Renal cortex interstitium (tissue), 11 donors: ENCODE results near the gene PKP1. TPM values are rescaled to one million over a fixed set of nuclear protein-coding genes. Genes with fewer than 3 reads are reported as not detected.

Experiments
- DNase-seq, 11 donors: peaks; one replicate each; pipeline ENCODE4 v3.0.0-alpha.2; 2013; ENCODE audit warnings: low read depth in 9 of 11, low spot score in 4 of 11; ENCODE audit errors: extremely low read depth in 1 of 11
- polyA plus RNA-seq, 3 donors: library from polyadenylated mRNA; unstranded; fragments of 120-200 nt; gene quantifications; one replicate each; pipeline ENCODE4 v1.2.1, GENCODE V29; 2013; ENCODE audit not compliant: insufficient read length in 3 of 3

The PKP1 gene
- polyA plus RNA-seq, 3 donors, result 0.06 to 0.09 (median 0.08) TPM

DNA sequence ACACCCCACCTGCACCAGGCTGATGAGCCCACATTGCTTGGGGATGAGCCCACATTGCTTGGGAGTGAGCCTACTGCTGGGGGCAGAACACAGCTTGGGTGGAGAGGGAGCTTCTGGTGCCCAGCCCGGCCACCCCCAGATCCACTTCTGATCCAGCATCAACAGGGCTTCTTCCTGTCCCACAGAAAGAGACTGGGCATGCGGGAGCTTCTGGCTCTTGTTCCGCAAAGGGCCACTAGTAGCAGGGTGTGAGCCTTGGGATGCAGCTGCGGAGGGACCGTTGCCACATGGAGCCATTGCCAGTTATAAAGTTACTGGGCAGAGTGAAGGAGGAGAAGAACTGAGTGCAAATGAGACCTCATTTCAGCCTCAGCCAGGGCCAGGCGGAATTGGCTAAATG is 36.3 kb downstream of the PKP1 start:
- no peak for DNase-seq

DNA sequence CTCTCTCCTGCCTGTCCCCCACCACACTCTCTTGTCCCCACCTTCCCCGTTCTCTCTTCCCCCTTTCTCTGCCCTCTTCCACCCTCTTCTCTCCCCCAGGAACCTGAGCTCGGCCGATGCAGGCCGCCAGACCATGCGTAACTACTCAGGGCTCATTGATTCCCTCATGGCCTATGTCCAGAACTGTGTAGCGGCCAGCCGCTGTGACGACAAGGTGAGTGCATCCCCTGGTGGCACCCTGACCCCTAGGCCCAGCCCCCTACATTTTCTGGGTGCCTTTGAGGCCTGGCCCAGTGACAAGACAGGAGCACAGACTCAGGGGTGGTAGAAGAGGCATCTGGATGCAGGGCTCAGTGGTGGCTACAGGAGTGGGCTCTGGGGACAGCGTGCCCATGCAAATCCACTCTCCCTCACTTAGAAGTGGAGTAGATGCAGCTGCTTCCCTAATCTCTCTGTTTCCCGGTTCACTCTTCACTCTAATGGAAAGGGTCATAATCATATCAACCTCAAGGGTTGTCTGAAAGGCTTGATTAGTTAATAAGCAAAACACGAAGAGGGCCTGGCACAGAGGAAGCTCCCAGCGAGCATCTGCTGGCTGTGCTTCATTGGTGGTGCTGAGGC is 37.0 kb downstream of the PKP1 start:
- DNase-seq, result no peak

DNA sequence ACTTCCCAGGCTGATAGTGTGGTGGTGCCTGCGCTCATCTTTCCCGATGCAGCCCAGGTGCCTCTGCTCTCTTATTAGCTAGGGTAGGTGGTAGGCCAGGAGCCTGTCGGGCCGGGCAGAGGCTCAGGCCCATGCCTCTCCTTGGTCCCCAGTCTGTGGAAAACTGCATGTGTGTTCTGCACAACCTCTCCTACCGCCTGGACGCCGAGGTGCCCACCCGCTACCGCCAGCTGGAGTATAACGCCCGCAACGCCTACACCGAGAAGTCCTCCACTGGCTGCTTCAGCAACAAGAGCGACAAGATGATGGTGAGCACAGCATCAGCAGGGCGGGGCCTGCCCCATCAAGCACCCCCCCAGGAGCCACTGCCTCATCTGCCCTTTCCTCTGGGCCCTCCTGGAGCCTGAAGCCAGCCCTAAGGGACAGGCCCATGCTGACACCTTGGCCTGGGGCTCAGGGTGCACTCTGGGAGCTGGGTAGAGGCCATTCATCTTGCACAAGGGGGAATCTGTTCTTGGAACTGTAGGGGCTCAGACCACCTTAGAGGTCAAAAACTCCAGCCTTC is 38.6 kb downstream of the PKP1 start:
- DNase-seq, result no peak

DNA sequence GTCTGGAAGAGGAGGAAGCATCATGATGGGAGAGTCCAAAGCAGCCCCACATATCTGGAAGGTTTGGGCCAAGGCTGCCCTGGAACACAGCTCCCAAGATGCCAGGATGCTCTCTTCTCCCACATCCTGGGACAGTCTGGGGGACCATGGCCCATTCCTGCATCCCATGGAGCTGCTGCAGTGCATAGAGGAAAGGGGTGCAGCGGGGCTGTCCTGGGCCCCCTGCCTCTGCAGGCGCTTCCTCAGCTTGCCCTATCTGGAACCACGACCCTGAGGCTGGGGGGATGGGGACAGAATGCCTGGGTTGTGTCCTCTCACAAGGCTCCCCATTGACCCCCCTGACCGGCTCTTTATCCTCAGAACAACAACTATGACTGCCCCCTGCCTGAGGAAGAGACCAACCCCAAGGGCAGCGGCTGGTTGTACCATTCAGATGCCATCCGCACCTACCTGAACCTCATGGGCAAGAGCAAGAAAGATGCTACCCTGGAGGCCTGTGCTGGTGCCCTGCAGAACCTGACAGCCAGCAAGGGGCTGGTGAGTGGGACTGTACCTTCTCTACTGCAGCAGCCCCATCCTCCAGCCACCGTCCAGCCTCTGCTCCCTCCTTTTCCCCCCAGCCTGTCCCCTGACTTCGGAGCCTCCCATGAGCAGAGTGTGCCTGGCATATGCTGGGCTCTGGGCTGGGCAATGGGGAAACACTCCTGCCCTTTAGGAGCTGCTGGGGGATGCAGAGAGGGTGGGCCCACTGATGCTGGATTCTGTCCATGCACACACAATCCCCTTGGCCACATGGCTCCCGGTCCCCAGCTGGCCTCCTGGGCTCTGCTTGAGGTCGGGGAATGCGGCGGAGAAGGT is 39.6 kb downstream of the PKP1 start:
- no peak for DNase-seq

DNA sequence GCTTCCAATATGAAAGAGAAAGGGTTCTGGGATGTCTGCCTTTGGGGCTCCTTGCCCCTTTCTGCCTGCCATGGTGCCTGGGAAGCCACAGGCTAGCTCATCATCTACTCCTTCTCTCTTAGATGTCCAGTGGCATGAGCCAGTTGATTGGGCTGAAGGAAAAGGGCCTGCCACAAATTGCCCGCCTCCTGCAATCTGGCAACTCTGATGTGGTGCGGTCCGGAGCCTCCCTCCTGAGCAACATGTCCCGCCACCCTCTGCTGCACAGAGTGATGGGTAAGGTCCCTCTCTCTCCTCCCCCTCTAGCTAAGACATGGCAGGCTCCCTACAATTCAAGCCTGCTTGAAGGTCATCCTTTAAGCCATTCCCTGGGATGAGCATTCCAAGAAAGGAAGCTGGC is 41.0 kb downstream of the PKP1 start:
- DNase-seq, result no peak

DNA sequence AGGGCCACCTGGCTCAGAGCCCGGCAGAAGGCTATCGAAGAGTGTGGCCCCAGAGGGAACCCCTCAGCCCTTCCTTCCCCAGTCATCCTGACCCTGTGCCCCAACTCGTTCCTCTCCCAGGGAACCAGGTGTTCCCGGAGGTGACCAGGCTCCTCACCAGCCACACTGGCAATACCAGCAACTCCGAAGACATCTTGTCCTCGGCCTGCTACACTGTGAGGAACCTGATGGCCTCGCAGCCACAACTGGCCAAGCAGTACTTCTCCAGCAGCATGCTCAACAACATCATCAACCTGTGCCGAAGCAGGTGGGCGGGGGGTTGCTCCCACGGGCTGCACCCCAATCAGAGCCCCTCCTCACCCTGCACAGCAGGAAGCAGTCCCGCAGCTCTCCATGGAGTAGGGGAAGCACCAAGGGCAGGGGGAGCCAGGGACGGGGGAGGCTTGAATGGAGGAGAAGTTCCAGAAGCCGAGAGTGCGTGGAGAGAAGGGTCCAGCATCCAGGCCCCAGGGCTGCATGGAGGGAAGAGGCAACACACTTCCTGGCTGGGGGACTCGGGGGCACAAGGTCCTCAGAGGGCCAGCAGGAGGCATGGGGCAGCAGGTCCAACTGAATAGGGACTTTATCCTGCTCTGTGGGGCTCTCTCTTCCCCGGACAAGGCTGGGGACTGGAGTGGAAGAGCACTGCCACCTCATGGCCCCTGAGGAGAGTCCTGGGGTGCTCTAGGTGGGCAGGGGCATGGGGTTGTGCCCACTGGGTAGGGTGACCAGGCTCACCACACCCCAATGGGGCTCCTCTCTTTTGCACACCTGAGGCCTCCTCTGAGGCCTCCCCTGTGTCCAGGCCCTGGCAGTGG is 41.7 kb downstream of the PKP1 start:
- DNase-seq, result no peak

DNA sequence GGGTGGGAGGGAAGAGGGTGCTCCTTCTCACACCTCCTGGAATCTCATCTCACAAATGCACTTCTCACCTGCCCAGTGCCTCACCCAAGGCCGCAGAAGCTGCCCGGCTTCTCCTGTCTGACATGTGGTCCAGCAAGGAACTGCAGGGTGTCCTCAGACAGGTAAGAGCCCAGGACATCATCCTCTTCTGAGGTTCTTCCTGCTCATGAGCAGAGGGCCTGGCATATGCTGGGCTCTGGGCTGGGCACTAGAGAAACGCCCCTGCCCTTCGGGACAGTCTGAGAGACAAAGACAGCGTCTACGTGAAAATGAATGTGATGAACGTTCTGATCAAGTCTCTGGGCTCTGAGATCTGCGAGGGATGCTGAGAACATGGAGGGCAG is 42.4 kb downstream of the PKP1 start:
- no peak for DNase-seq

DNA sequence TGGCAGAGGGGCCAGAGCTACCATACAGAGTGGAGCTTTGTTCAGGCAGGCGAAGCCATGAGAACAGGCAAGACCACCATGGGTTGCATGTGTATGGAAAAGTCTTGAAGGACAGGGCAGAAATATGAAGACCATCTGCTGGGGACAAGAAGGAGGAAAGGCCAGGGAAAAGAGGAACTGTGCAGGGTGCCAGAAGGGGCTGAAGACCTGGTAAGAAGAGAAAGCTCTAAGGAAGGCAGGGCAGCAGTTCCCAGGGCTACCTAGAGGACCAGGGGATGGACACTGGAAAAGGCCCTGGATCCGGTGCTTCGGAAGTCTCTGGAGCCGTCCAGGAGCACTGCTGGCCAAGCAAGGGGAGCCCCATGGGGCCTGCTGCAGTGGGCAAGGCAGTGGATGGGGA is 43.4 kb downstream of the PKP1 start:
- no peak for DNase-seq

DNA sequence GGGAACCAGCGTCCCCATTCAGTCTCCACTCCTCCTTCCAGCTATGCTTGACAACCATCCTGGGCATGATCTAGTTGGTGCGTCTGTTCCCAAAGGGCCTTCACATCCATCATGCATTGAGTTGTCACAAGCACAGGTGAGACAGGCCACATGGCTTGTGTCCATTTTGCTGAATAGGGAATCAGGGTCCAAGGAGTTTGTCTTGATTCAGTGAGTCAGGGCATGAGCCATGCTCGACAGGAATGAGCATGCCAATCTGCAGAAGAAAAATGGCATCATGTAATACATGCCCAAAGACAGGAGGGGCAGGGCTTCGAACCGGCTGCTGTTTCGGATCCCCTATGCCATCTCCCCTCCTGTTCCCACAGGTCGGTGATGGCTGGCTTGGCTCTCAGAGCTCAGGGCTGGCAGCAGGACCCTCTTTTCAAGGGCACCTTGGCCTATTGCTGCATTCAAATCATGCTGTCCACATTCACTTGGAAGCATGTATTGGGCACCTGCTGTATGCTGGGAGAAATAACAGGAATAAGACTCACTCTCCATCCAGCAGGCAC is 44.5 kb downstream of the PKP1 start:
- no peak for DNase-seq

DNA sequence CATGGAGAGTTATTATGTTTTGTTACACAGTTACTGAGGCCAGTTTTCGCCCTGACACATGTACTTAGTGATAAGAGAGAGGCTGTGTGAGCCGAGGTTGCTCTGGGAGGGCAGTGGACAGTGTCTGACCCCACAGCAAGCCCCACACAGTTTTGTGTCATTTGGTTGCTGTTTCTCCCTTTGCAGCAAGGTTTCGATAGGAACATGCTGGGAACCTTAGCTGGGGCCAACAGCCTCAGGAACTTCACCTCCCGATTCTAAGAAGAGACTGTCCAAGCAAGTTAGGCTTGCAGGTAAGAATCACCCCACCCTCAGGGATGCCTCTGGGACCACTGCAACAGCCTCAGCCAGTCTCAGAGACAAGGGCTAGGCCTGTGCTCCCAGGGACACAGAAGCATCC is 45.3 kb downstream of the PKP1 start:
- no peak for DNase-seq

DNA sequence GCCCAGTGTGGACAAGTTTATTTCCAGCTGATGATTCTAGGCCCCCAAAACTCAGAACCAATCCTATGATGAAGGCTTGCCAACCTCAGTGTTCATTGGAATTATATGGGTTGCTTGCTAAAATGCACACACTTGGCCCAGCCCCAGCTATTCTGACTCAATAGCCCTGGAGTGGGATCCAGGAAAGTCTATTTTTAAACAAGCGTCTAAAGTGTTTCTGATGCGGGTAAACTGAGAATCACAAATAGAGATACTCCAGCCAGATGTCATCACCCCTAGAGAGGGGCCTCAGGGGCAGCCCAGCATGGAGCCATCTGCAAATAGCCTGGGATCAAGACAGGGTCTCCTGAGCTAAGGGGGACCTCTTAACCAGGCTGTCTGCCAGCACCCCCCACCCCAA is 46.0 kb downstream of the PKP1 start:
- no peak for DNase-seq

DNA sequence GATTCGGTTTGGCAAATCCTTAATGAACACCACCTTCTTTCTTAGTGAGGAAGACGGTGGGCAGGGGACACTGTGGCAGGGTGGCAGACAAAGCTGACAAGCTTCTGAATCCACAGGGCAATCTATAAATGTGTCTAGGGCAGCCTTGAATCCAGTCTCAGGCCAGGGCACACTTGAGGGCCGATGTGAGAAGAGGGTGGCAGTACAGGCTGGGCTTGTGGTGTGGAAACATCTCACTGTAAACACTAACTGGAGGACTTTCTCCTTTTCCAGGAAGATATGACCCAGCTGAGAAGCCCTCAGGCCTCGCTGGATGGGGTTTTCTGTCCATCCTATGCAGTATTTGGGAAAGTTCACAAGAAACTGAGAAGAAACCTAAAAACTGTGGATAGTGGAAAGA is 46.5 kb downstream of the PKP1 start:
- DNase-seq, result no peak

DNA sequence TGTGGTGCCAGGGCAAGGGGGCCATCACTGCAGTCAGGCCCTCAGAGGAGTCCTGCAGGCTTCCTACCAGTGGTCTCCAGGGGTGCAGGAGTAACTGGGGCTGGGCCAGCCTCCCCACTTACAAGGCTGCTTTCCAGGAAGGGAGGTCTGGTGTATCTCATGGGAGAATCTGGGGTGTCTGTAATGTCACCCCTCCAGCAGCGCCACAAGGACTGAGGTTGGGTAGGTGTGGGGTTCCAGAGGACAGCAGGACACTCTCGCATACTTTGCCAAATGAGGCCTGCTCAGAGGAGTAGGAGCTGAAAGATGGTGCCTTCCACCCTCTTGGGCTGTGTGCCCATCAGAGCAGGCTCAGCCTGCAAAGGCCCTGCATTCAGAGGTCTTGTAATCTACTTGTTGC is 47.2 kb downstream of the PKP1 start:
- DNase-seq, result no peak

DNA sequence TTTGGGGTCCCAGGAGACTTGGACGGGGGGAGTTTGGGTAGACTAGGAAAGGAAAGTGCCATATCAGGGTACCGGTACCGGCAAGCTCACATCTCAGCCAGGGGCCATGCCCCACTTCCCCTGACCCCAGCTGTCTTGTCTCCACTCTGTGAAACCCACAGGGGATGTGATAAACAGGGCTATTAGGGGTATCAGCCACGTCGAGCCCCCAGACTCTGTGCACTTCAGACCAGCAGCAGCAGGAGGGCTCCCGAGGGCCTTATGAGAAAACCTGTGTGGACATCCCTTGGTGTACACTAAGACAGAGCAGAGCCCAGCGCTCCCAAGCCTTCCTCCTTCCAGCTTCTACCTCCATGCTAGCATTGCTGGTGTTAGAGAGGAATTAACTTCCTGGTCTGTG is 47.9 kb downstream of the PKP1 start:
- no peak for DNase-seq

DNA sequence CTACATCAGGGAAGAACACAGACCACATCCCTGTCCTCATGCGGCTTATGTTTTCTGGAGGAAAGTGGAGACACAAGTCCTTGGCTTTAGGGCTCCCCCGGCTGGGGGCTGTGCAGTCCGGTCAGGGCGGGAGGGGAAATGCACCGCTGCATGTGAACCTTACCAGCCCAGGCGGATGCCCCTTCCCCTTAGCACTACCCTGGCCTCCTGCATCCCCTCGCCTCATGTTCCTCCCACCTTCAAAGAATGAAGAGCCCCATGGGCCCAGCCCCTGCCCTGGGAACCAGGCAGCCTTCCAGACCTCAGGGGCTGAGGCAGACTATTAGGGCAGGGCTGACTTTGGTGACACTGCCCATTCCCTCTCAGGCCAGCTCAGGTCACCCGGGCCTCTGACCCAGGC is 48.7 kb downstream of the PKP1 start:
- no peak for DNase-seq

DNA sequence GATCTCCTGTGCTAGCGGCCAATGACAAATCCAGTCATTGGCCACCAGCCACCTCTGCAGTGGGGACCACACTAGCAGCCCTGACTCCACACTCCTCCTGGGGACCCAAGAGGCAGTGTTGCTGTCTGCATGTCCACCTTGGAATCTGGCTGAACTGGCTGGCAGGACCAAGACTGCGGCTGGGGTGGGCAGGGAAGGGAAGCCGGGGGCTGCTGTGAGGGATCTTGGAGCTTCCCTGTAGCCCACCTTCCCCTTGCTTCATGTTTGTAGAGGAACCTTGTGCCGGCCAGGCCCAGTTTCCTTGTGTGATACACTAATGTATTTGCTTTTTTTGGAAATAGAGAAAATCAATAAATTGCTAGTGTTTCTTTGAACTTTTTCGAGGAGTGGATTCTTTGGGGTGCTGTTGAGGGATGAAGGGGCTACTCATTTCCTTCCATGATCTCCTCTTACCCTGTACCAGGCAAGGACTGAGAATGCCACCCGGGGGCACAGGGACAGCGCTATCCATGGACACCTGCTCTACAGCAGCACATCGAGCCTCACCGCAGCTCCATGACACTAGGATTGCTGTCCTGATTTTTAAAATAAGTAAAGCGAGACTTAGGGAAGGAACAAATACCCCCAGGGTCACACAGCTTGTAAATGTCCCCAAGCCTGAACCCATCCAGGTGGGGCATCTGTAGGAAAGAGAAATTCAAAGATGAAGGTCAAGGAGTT is 49.5 kb downstream of the PKP1 start:
- DNase-seq, result no peak

DNA sequence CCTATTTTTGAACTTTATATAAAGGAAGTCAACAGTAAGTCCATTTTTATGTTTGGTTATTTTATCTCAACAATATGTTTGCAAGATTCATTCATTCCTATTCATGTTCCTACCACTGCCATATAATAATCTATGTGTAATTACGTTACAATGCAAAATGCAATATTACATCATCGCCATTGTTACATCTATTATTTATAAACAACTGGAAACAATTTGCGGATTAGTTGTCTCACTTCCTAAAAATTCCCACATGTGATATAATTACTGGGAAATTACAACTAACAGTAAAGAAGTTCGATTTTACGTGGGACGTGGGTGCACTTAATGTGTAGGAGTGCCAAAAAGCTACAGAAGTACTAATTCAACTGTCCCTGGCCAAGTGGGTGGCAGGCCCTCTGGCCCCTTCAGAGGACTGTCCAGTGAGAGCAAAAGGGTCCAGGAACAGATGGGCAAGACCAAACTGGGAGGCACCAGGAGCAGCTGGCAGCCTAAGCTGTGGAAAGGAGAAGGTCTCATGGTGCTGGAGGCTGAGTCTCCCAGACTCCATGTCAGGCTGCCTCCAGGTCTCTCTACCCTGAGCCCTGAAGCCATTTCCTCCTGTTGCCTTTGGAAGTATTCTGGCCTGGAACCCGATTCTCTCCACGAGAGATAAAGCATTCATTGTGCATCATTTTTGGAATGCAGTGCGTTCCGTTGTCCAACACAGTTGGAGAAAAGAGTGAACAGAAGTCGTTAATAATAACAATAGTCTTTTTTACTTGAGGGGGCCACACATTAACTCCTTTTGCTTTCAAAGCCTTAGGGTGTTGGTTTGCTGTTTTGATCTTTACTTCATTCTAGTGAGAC is 51.2 kb downstream of the PKP1 start:
- no peak for DNase-seq
